MM.1S (cell line): Measurements from ENCODE around the gene TFEC.
"Not testable (repeated sequence)": the region's sequence is repeated elsewhere in the genome, so short reads cannot be mapped to it uniquely, and the experiment has no call there.

Experiments
- DNase-seq: peaks from one replicate; pipeline ENCODE4 v3.0.0-alpha.2; 2015
- H2AFZ ChIP-seq: fragments of 300-600 bp; sonication (generic); 2 replicates; pipeline ENCODE4 v1.6.0; 2016; ENCODE audit warnings: antibody characterized with exemption, low read length
- H3F3A ChIP-seq: fragments of 300-600 bp; sonication (generic); 2 replicates; pipeline ENCODE4 v1.6.1; 2016; ENCODE audit warnings: mild to moderate bottlenecking, antibody characterized with exemption, low read length, moderate library complexity, mixed read lengths; ENCODE audit not compliant: insufficient read depth
- H3K27ac ChIP-seq: fragments of 300-600 bp; sonication (generic); 2 replicates; pipeline ENCODE4 v1.5.1; 2016; ENCODE audit warnings: mild to moderate bottlenecking, low read length
- H3K27me3 ChIP-seq: fragments of 300-600 bp; sonication (generic); replicated peaks from 2 replicates; pipeline ENCODE4 v1.6.0; 2016; ENCODE audit warnings: low read length; ENCODE audit not compliant: insufficient read depth
- H3K36me3 ChIP-seq: fragments of 300-600 bp; sonication (generic); replicated peaks from 2 replicates; pipeline ENCODE4 v1.6.1; 2016; ENCODE audit warnings: mild to moderate bottlenecking, low read length, mixed read lengths; ENCODE audit not compliant: insufficient read depth
- H3K4me1 ChIP-seq: fragments of 300-600 bp; sonication (generic); 2 replicates; pipeline ENCODE4 v1.6.1; 2016; ENCODE audit warnings: low read length, mixed read lengths
- H3K4me2 ChIP-seq: fragments of 300-600 bp; sonication (generic); 2 replicates; pipeline ENCODE4 v1.6.0; 2016; ENCODE audit warnings: low read depth, low read length
- H3K4me3 ChIP-seq: fragments of 300-600 bp; sonication (generic); 2 replicates; pipeline ENCODE4 v1.5.1; 2016; ENCODE audit warnings: low read length, mixed read lengths
- H3K79me2 ChIP-seq: fragments of 300-600 bp; sonication (generic); 2 replicates; pipeline ENCODE4 v1.6.1; 2016; ENCODE audit warnings: mixed run types, low read length, mixed read lengths
- H3K9ac ChIP-seq: fragments of 300-600 bp; sonication (generic); 2 replicates; pipeline ENCODE4 v1.6.1; 2016; ENCODE audit warnings: low read length, mixed read lengths
- H3K9me2 ChIP-seq: fragments of 300-600 bp; sonication (generic); replicated peaks from 2 replicates; pipeline ENCODE4 v1.6.1; 2016; ENCODE audit warnings: mild to moderate bottlenecking, low read length, mixed read lengths; ENCODE audit not compliant: insufficient read depth
- H3K9me3 ChIP-seq: fragments of 300-600 bp; sonication (generic); replicated peaks from 2 replicates; pipeline ENCODE4 v1.6.1; 2016; ENCODE audit warnings: mild to moderate bottlenecking, low read length, mixed read lengths; ENCODE audit not compliant: insufficient read depth
- H4K20me1 ChIP-seq: fragments of 300-600 bp; sonication (generic); 2 replicates; pipeline ENCODE4 v1.6.1; 2016; ENCODE audit warnings: mild to moderate bottlenecking, low read length, moderate library complexity, mixed read lengths; ENCODE audit not compliant: insufficient read depth
- CTCF ChIP-seq: fragments of 300-600 bp; sonication (generic); IDR thresholded peaks from 2 replicates; pipeline ENCODE4 v1.5.1; 2016; ENCODE audit warnings: antibody characterized with exemption, low read length, mixed read lengths
- EZH2 ChIP-seq: fragments of 300-600 bp; sonication (generic); optimal IDR thresholded peaks from 2 replicates; pipeline ENCODE3; 2017; ENCODE audit warnings: low read depth, mild to moderate bottlenecking, antibody characterized with exemption, low read length, mixed read lengths
- EZH2phosphoT487 ChIP-seq: fragments of 300-600 bp; sonication (generic); IDR thresholded peaks from 2 replicates; pipeline ENCODE4 v1.6.1; 2018; ENCODE audit warnings: antibody characterized with exemption, low read length

The TFEC gene

GRCh38 chr7:116018731-116019130, 11.8 kb downstream of the TFEC start:
- no peaks in the 10 kb centered on the region for H3K36me3 ChIP-seq
- no peak overlapping the region for H3K4me2 ChIP-seq
- H3K9me3 ChIP-seq, result no peaks in the 10 kb centered on the region
- H2AFZ ChIP-seq, result no peak overlapping the region
- no peak for DNase-seq
- no peaks in the 10 kb centered on the region for H4K20me1 ChIP-seq
- no peaks in the 10 kb centered on the region for H3K9me2 ChIP-seq
- H3F3A ChIP-seq, result no peaks in the 10 kb centered on the region
- H3K27me3 ChIP-seq, result no peaks in the 10 kb centered on the region
- no peak for TF ChIP-seq CTCF
- TF ChIP-seq EZH2phosphoT487, result no peak
- no peak for TF ChIP-seq EZH2
- H3K79me2 ChIP-seq, result no peaks in the 10 kb centered on the region
- H3K27ac ChIP-seq, result no peak overlapping the region
- H3K4me1 ChIP-seq, result no peaks in the 10 kb centered on the region
- H3K9ac ChIP-seq, result no peak overlapping the region
- no peak overlapping the region for H3K4me3 ChIP-seq

GRCh38 chr7:116013675-116014074, 16.9 kb downstream of the TFEC start:
- H4K20me1 ChIP-seq, result no peaks in the 10 kb centered on the region
- H3K36me3 ChIP-seq, result no peaks in the 10 kb centered on the region
- no peak overlapping the region for H3K27ac ChIP-seq
- H2AFZ ChIP-seq, result no peak overlapping the region
- no peak overlapping the region for H3K9ac ChIP-seq
- no peak overlapping the region for H3K4me2 ChIP-seq
- H3F3A ChIP-seq, result no peaks in the 10 kb centered on the region
- no peak for TF ChIP-seq EZH2phosphoT487
- TF ChIP-seq CTCF, result no peak
- no peak for TF ChIP-seq EZH2
- no peak for DNase-seq
- H3K4me1 ChIP-seq, result no peaks in the 10 kb centered on the region
- H3K9me2 ChIP-seq, result no peaks in the 10 kb centered on the region
- H3K79me2 ChIP-seq, result no peaks in the 10 kb centered on the region
- H3K9me3 ChIP-seq, result no peaks in the 10 kb centered on the region
- no peaks in the 10 kb centered on the region for H3K27me3 ChIP-seq
- H3K4me3 ChIP-seq, result no peak overlapping the region

GRCh38 chr7:116011584-116011983, 19.0 kb downstream of the TFEC start:
- no peaks in the 10 kb centered on the region for H3K36me3 ChIP-seq

GRCh38 chr7:116004762-116005161, 25.8 kb downstream of the TFEC start:
- H3K4me2 ChIP-seq, H3K27me3 ChIP-seq, H2AFZ ChIP-seq, H3K36me3 ChIP-seq, H3K9me2 ChIP-seq, H3K27ac ChIP-seq, H3K4me3 ChIP-seq, H3K9ac ChIP-seq, H3K9me3 ChIP-seq, H4K20me1 ChIP-seq, H3K4me1 ChIP-seq, DNase-seq, H3F3A ChIP-seq, H3K79me2 ChIP-seq: not testable (repeated sequence)

More at GRCh38 chr7:116011584-116011983, 19.0 kb downstream of the TFEC start:
- no peaks in the 10 kb centered on the region for H3K9me3 ChIP-seq
- H3K9ac ChIP-seq, result no peak overlapping the region
- no peaks in the 10 kb centered on the region for H4K20me1 ChIP-seq
- H3K27ac ChIP-seq, result no peak overlapping the region
- H3K4me1 ChIP-seq, result no peaks in the 10 kb centered on the region
- no peak overlapping the region for H3K4me2 ChIP-seq
- H3F3A ChIP-seq, result no peaks in the 10 kb centered on the region
- no peaks in the 10 kb centered on the region for H3K27me3 ChIP-seq
- no peaks in the 10 kb centered on the region for H3K9me2 ChIP-seq
- no peak for DNase-seq
- H2AFZ ChIP-seq, result no peak overlapping the region
- TF ChIP-seq EZH2 (no peak), CTCF (no peak), EZH2phosphoT487 (no peak)
- no peaks in the 10 kb centered on the region for H3K79me2 ChIP-seq
- no peak overlapping the region for H3K4me3 ChIP-seq
